ENCODE data around the gene ENO3.

The ENO3 gene

DNA sequence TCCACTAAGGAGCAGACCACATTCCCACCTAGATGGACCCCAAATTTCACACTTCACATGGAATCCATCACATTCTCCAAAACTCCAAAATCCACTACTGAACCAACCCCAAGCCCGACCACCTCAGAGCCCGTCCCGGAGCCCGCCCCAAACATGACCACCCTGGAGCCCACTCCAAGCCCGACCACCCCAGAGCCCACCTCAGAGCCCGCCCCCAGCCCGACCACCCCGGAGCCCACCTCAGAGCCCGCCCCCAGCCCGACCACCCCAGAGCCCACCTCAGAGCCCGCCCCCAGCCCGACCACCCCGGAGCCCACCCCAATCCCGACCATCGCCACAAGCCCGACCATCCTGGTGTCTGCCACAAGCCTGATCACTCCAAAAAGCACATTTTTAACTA lies 17.3 kb upstream of the ENO3 start:
- H3K27me3 ChIP-seq (ENCODE audit: insufficient read depth, low read length, poor library complexity, severe bottlenecking) = no peaks in the 10 kb centered on the region
- peaks cover 23% of the 10 kb centered on the region for H3K79me2 ChIP-seq (ENCODE audit: insufficient read depth, low read length)
- peak overlapping the region; percentile 52 for H3K9ac ChIP-seq (ENCODE audit: low read depth, low read length, poor library complexity, severe bottlenecking)
- TF ChIP-seq, protein P1, sequence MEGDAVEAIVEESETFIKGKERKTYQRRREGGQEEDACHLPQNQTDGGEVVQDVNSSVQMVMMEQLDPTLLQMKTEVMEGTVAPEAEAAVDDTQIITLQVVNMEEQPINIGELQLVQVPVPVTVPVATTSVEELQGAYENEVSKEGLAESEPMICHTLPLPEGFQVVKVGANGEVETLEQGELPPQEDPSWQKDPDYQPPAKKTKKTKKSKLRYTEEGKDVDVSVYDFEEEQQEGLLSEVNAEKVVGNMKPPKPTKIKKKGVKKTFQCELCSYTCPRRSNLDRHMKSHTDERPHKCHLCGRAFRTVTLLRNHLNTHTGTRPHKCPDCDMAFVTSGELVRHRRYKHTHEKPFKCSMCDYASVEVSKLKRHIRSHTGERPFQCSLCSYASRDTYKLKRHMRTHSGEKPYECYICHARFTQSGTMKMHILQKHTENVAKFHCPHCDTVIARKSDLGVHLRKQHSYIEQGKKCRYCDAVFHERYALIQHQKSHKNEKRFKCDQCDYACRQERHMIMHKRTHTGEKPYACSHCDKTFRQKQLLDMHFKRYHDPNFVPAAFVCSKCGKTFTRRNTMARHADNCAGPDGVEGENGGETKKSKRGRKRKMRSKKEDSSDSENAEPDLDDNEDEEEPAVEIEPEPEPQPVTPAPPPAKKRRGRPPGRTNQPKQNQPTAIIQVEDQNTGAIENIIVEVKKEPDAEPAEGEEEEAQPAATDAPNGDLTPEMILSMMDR (conservative IDR thresholded peaks at IDR 0.05; ENCODE audit: low read length) = no peak
- no peak for TF ChIP-seq EZH2phosphoT487 (IDR thresholded peaks at IDR 0.05; ENCODE audit: borderline replicate concordance)
- no peaks in the 10 kb centered on the region for H3K9me2 ChIP-seq (replicated peaks; ENCODE audit: low read depth, low read length)
- no peaks in the 10 kb centered on the region for H3K9me3 ChIP-seq (ENCODE audit: insufficient read depth, low read depth, low read length)
- H2AFZ ChIP-seq (ENCODE audit: low read length) = no peak overlapping the region
- H3K4me3 ChIP-seq (ENCODE audit: low read length, poor library complexity, severe bottlenecking) = peak overlapping the region; percentile 50
- H3F3A ChIP-seq (ENCODE audit: low read depth) = peaks cover 6% of the 10 kb centered on the region; the same call in 1 of the 2 replicates
- peaks cover 42% of the 10 kb centered on the region for H3K4me1 ChIP-seq (ENCODE audit: insufficient read depth, low read length, poor library complexity, severe bottlenecking)
- peak overlapping the region; percentile 80 for H3K4me2 ChIP-seq (ENCODE audit: low read depth, low read length, poor library complexity, severe bottlenecking)
- no peaks in the 10 kb centered on the region for H3K36me3 ChIP-seq (ENCODE audit: insufficient read depth, low read length)
- H4K20me1 ChIP-seq (ENCODE audit: insufficient read depth, low read length, poor library complexity, severe bottlenecking) = no peaks in the 10 kb centered on the region

DNA sequence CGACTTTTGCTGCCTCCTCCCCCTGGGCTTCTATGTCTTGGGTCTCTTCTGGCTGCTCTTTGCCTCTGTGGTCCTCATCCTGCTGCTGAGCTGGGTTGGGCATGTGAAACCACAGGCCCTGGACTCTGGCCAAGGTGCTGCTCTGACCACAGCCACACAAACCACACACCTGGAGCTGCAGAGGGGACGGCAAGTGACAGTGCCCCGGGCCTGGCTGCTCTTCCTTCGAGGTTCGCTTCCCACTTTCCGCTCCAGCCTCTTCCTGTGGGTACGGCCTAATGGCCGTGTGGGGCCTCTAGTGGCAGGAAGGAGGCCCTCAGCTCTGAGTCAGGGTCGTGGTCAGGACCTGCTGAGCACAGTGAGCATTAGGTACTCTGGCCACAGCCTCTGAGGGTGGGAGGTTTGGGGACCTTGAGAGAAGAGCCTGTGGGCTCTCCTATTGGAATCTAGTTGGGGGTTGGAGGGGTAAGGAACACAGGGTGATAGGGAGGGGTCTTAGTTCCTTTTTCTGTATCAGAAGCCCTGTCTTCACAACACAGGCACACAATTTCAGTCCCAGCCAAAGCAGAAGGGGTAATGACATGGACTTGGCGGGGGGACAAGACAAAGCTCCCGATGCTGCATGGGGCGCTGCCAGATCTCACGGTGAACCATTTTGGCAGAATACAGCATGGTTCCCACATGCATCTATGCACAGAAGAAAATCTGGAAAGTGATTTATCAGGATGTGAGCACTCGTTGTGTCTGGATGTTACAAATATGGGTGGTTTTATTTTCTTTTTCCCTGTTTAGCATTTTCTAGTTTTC lies 16.5 kb upstream of the ENO3 start:
- peak overlapping the region; percentile 80 for H3K4me2 ChIP-seq (ENCODE audit: low read depth, low read length, poor library complexity, severe bottlenecking)

DNA sequence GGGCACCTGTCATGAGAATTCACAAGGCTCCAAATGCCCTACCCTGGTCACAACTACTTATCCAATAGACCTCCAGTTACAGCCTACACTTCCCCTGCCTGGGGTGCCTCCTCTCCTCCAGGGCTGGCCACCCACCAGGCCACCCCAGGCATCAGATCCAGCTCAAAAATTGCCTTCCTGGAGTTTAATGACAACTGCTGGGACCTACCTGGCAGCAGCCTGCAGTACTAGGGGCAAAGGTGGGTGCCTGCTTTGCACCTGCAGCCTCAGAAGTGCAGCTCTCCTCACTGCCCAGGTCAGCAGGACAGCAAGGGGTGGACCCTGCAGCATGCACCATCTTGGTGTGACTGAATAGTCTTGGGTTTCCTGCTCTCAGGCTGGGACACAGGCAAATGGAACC lies 15.3 kb upstream of the ENO3 start:
- no peak overlapping the region for H3K4me3 ChIP-seq (ENCODE audit: low read length, poor library complexity, severe bottlenecking)
- H2AFZ ChIP-seq (ENCODE audit: low read length) = no peak overlapping the region
- H3K36me3 ChIP-seq (ENCODE audit: insufficient read depth, low read length) = no peaks in the 10 kb centered on the region
- TF ChIP-seq EZH2phosphoT487 (IDR thresholded peaks at IDR 0.05; ENCODE audit: borderline replicate concordance) = no peak
- TF ChIP-seq, protein P1 (conservative IDR thresholded peaks at IDR 0.05; ENCODE audit: low read length) = no peak
- no peak overlapping the region for H3K9ac ChIP-seq (ENCODE audit: low read depth, low read length, poor library complexity, severe bottlenecking)
- no peaks in the 10 kb centered on the region for H3K9me3 ChIP-seq (ENCODE audit: insufficient read depth, low read depth, low read length)
- H4K20me1 ChIP-seq (ENCODE audit: insufficient read depth, low read length, poor library complexity, severe bottlenecking) = peaks cover 5% of the 10 kb centered on the region
- H3K27me3 ChIP-seq (ENCODE audit: insufficient read depth, low read length, poor library complexity, severe bottlenecking) = no peaks in the 10 kb centered on the region
- peaks cover 34% of the 10 kb centered on the region for H3K79me2 ChIP-seq (ENCODE audit: insufficient read depth, low read length)
- no peaks in the 10 kb centered on the region for H3K9me2 ChIP-seq (replicated peaks; ENCODE audit: low read depth, low read length)
- peaks cover 10% of the 10 kb centered on the region for H3F3A ChIP-seq (ENCODE audit: low read depth)
- no peak overlapping the region for H3K4me2 ChIP-seq (ENCODE audit: low read depth, low read length, poor library complexity, severe bottlenecking)
- peaks cover 47% of the 10 kb centered on the region for H3K4me1 ChIP-seq (ENCODE audit: insufficient read depth, low read length, poor library complexity, severe bottlenecking)

More for the DNA sequence above, 16.5 kb upstream of the ENO3 start:
- Histone ChIP-seq H2AFZ (ENCODE audit: low read length) (no peak overlapping the region), H3K9me3 (ENCODE audit: insufficient read depth, low read depth, low read length) (no peaks in the 10 kb centered on the region), H3K36me3 (ENCODE audit: insufficient read depth, low read length) (no peaks in the 10 kb centered on the region), H3F3A (ENCODE audit: low read depth) (peaks cover 6% of the 10 kb centered on the region; the same call in 1 of the 2 replicates), H3K79me2 (ENCODE audit: insufficient read depth, low read length) (peaks cover 30% of the 10 kb centered on the region), H3K4me1 (ENCODE audit: insufficient read depth, low read length, poor library complexity, severe bottlenecking) (peaks cover 47% of the 10 kb centered on the region), H3K4me3 (ENCODE audit: low read length, poor library complexity, severe bottlenecking) (peak overlapping the region; percentile 50), H3K9me2 (replicated peaks; ENCODE audit: low read depth, low read length) (no peaks in the 10 kb centered on the region), H3K27me3 (ENCODE audit: insufficient read depth, low read length, poor library complexity, severe bottlenecking) (no peaks in the 10 kb centered on the region), H3K9ac (ENCODE audit: low read depth, low read length, poor library complexity, severe bottlenecking) (peak overlapping the region; percentile 52), H4K20me1 (ENCODE audit: insufficient read depth, low read length, poor library complexity, severe bottlenecking) (peaks cover 3% of the 10 kb centered on the region)
- no peak for TF ChIP-seq EZH2phosphoT487 (IDR thresholded peaks at IDR 0.05; ENCODE audit: borderline replicate concordance)
- TF ChIP-seq, protein P1 (conservative IDR thresholded peaks at IDR 0.05; ENCODE audit: low read length) = peak; percentile 58
